Mesothelial cell of epicardium (in vitro differentiated cells): Measurements from ENCODE around the gene PTPRK. TPM values are rescaled to one million over a fixed set of nuclear protein-coding genes. Genes with fewer than 3 reads are reported as not detected.

Source experiments
- DNase-seq, 2 experiments: peaks; one replicate each; pipeline ENCODE4 v3.0.0; 2021; ENCODE audit warnings: low spot score in 2 of 2; ENCODE audit not compliant: unreplicated experiment in 2 of 2
- H3K27ac Mint-ChIP-seq: 2 replicates; pipeline ENCODE4 v1.8.0; 2021; ENCODE audit warnings: mixed read lengths
- H3K27me3 Mint-ChIP-seq: 2 replicates; pipeline ENCODE4 v1.8.0; 2021; ENCODE audit warnings: low read depth, mixed read lengths
- H3K36me3 Mint-ChIP-seq: 2 replicates; pipeline ENCODE4 v1.8.0; 2021; ENCODE audit warnings: mixed read lengths
- H3K4me1 Mint-ChIP-seq: 2 replicates; pipeline ENCODE4 v1.8.0; 2021; ENCODE audit warnings: mixed read lengths
- H3K4me3 Mint-ChIP-seq: 2 replicates; pipeline ENCODE4 v1.8.0; 2021; ENCODE audit warnings: mild to moderate bottlenecking, moderate library complexity, mixed read lengths
- H3K9me3 Mint-ChIP-seq: 2 replicates; pipeline ENCODE4 v1.8.0; 2021; ENCODE audit warnings: mixed read lengths
- CTCF ChIP-seq: fragments of 200-600 bp; sonication (generic); IDR thresholded peaks from one replicate; pipeline ENCODE4 v1.5.0; 2021; ENCODE audit warnings: antibody characterized with exemption; ENCODE audit not compliant: unreplicated experiment
- total RNA-seq: library from RNA; stranded (reverse); gene quantifications from 3 replicates; pipeline ENCODE4 v1.2.1, GENCODE V29; 2021

PTPRK gene
- total RNA-seq, 1 donor from 2014 or later: 93.7 TPM

GRCh38 chr6:128417698-128418097 lies 102.7 kb downstream of the PTPRK start:
- no peak overlapping the region for H3K4me3 Mint-ChIP-seq

GRCh38 chr6:128415387-128415786 lies 105.0 kb downstream of the PTPRK start:
- TF ChIP-seq CTCF: no peak
- Mint-ChIP-seq H3K27ac (no peak overlapping the region), H3K4me3 (no peak overlapping the region), H3K27me3 (no peaks in the 10 kb centered on the region), H3K36me3 (peaks cover 23% of the 10 kb centered on the region), H3K9me3 (peaks cover 20% of the 10 kb centered on the region), H3K4me1 (no peaks in the 10 kb centered on the region)
- no peak for DNase-seq

More at GRCh38 chr6:128417698-128418097, 102.7 kb downstream of the PTPRK start:
- Mint-ChIP-seq H3K27me3 (no peaks in the 10 kb centered on the region), H3K4me1 (peaks cover 10% of the 10 kb centered on the region), H3K27ac (no peak overlapping the region), H3K36me3 (peaks cover 23% of the 10 kb centered on the region), H3K9me3 (peaks cover 20% of the 10 kb centered on the region)
- DNase-seq: no peak
- TF ChIP-seq CTCF: no peak

GRCh38 chr6:128414943-128415342 lies 105.5 kb downstream of the PTPRK start:
- DNase-seq: no peak
- H3K36me3 Mint-ChIP-seq: peaks cover 20% of the 10 kb centered on the region
- H3K4me3 Mint-ChIP-seq: no peak overlapping the region
- peak overlapping the region; percentile 37 for H3K27ac Mint-ChIP-seq
- H3K4me1 Mint-ChIP-seq: no peaks in the 10 kb centered on the region
- TF ChIP-seq CTCF: no peak
- H3K9me3 Mint-ChIP-seq: peaks cover 20% of the 10 kb centered on the region
- no peaks in the 10 kb centered on the region for H3K27me3 Mint-ChIP-seq

- H3K9me3 Mint-ChIP-seq: peaks cover 9% of the 10 kb centered on the region
- DNase-seq: no peak
- TF ChIP-seq CTCF: no peak
- H3K4me1 Mint-ChIP-seq: peaks cover 8% of the 10 kb centered on the region
- H3K36me3 Mint-ChIP-seq: peaks cover 10% of the 10 kb centered on the region
- H3K27ac Mint-ChIP-seq: no peak overlapping the region
- no peak overlapping the region for H3K4me3 Mint-ChIP-seq
- H3K27me3 Mint-ChIP-seq: no peaks in the 10 kb centered on the region
These were observed 107.1 kb downstream of the PTPRK start for GRCh38 chr6:128413291-128413690.

GRCh38 chr6:128412680-128413079 lies 107.7 kb downstream of the PTPRK start:
- H3K4me1 Mint-ChIP-seq: peaks cover 8% of the 10 kb centered on the region
- H3K4me3 Mint-ChIP-seq: no peak overlapping the region
- H3K9me3 Mint-ChIP-seq: peaks cover 5% of the 10 kb centered on the region
- peak overlapping the region; percentile 41 for H3K27ac Mint-ChIP-seq
- no peaks in the 10 kb centered on the region for H3K27me3 Mint-ChIP-seq
- no peak for TF ChIP-seq CTCF
- DNase-seq: no peak
- H3K36me3 Mint-ChIP-seq: peaks cover 9% of the 10 kb centered on the region

GRCh38 chr6:128410584-128410983 lies 109.8 kb downstream of the PTPRK start:
- Mint-ChIP-seq H3K4me1 (peaks cover 13% of the 10 kb centered on the region), H3K9me3 (no peaks in the 10 kb centered on the region), H3K4me3 (no peak overlapping the region), H3K27me3 (no peaks in the 10 kb centered on the region), H3K36me3 (peaks cover 6% of the 10 kb centered on the region), H3K27ac (no peak overlapping the region)
- TF ChIP-seq CTCF: no peak
- DNase-seq: no peak
